Endometrial microvascular endothelial cells (primary cell): ENCODE results near the gene CADM1. TPM values are rescaled to one million over a fixed set of nuclear protein-coding genes. Genes with fewer than 3 reads are reported as not detected.

Source experiments
- in situ Hi-C: cut with HindIII; loops from 2 replicates; pipeline ENCODE4 v1.10.0; 2017; ENCODE audit warnings: low sequenced_read_pairs, low pct_unique_long_range_greater_than_20kb; ENCODE audit errors: inconsistent ontology term
- total RNA-seq: library from RNA; depleted of rRNA; stranded (reverse); fragments of >200 nt; gene quantifications from one replicate; pipeline ENCODE4 v1.2.3, GENCODE V29; 2015; ENCODE audit errors: inconsistent ontology term

CADM1 gene
- total RNA-seq, 1 donor from 2014 or later, result not detected

DNA sequence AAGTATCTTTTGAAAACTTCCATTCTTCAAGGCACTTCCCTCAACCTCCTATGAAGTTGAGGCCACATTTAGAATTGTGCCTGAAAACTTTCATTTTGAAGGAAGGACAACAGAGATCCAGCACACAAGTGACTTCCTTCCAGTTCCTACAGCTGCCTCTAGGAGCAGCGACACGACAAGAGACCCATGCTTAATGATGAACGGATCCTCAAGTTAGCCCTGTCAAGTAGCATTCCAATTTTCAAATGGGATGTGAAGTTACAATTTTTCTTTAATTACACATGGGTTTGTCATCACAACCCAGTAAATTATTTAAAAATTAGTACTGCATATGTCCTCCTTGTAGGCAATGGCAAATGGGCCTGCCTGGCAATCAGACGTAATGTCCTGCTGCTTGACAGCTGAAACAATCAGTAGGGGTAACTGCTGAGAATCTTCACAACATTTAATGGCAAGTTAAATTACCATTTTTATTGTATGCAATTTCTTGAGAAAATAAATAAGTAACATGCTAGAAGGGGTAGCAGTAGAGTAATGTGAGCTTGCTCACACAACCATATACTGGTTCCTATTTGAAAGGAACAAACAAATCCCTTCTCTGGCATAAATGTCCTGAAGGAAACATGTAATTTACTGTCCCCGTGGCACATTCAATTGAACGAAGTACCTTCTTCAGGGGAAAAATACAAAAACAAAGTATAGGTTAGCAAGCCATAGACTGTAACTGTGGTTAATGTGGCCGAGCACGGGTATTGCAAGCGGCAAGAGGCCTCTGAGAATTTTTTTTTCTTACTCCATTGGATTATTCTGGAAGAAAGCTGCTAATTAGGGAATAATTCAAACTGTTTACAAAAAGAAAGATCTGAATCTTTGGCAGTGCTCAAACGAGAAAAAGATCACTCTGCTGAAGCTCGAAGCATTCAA, 288.3 kb downstream of the CADM1 start:
- in situ Hi-C loops, result no loop called here

DNA sequence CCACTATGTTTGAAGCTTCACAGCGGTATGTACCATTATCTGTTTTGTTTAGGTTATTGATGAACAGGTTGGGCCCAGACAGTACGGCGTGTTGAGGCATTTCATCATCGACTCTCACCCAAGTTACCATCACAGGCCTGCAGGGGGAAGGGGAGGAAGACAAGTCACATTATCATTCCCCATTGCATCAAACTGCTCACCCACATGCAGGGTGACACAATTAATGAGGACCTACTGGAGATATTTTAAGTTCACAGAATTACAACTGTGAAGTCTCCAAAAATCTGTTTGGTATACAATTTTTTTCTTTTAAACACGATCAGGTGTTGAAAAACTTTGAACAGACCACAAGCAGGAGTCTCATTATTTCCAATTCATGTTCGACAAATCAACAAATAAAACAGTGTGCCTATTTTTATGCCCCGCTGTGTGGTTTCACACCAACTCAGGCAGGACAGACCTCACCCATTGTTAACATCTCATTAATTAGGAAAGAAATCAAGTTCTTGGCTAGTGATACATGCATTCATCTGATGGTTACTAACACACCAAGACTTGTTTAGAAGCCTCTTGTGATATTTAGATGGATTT, 289.5 kb downstream of the CADM1 start:
- in situ Hi-C loops, result no loop called here

DNA sequence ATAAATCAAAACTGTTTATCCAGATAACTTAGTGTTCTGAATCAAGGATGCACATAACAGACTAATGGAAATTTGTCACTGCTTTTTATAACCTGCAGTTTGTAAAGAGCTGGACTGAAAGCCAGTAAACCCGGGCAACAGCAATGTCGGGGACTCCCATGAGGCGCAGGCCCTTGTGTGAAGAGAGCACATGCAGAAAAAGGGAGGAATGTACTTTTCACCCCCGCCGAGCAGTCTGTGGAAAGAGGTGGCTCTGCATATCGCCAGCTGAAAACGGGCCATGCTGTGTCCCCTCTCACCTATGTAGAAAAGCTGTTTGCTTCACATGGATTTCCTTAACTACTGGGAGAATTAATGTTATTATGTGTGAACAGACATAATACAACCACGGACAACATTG, 291.2 kb downstream of the CADM1 start:
- in situ Hi-C loops, result no loop called here

DNA sequence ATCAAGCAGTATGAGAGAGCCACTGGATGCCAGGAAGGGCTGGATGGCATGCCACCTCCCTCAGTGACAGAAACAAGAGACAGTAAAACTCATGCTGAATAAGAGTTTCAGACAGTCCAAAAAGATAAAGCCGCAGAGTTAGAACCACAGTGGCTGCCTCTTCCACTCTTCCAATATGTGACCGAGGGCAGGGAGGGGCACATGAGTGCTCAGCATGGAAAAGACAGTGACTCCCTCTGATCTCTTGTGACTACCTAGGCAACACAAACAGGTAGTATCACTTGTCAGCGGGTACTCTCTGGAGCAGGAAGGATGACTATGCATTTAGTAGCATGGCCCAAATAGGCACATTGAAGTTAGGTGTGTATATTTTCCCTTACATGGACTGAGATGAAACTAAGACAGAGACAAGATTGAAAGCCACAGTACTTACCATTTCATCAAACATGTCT, 295.4 kb downstream of the CADM1 start:
- in situ Hi-C loops, result no loop called here

DNA sequence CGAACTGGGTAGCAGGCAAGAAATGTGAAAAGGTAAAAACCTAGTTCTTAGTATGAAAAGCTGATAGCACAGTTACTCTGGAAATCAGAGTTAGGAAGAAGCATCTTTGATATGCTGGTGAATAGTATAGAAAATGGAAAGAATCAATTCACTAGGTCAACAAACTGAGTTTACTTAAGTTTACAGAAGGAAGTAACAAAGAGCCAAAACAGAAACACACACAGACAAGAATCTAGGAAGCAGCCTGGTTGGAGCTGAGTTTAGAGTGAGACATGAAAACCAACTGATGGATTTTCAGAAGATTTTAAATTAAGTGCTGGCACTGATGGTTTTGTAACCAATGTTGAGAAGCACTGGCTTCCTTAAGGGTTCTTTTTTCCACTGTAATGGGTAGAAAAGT, 296.3 kb downstream of the CADM1 start:
- in situ Hi-C loops, result no loop called here

DNA sequence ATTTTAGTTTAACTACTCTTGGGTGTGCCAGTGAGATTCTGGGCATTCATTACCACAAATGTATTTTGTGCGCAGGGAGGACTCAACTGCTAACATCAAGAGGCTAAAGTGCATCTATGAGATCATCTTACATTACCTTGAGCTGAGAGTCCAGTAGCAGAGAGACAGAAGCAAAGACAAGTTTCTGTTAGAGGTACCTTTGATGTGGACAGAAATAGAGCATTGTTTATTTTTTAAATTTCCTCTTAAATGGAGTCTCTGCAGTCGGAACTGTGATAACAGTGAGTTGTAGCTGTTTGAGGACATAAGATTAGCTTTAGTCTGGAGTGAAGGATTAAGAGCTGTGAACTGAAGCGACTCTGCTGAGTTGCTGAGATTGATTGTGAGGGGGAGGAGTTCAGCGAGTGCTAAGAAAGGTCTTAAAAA, 297.0 kb downstream of the CADM1 start:
- in situ Hi-C loops, result no loop called here

DNA sequence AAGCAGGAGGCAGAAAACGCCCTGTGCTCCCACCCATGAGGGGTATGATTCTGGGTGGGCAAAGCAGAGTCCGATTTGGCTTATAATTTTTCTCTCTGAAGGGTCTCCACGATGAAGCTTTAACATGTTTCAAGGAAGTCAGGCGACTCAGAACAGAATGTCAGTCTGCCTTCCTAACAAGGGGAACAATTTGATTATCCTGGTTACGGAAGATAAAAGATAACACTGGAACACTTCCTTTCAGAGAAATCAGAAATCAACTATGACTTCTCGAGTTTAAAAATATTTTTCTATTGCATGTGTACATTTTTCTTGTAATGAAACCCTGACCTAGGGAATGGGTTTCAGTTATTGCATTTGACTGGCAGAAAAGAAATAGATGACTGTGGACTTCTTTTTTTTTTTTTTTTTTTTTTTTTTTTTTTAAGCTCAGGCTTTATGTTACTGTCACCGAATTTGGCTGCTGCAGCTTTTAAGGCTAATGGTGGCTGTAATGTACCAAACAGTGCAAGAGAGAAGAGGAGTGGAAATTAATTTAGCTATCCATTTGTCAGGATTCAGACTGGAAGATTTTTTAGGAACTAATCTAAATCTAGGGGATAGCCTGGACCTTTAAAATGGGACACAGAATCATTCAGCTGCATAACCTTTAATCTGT, 297.7 kb downstream of the CADM1 start:
- in situ Hi-C loops, result no loop called here

DNA sequence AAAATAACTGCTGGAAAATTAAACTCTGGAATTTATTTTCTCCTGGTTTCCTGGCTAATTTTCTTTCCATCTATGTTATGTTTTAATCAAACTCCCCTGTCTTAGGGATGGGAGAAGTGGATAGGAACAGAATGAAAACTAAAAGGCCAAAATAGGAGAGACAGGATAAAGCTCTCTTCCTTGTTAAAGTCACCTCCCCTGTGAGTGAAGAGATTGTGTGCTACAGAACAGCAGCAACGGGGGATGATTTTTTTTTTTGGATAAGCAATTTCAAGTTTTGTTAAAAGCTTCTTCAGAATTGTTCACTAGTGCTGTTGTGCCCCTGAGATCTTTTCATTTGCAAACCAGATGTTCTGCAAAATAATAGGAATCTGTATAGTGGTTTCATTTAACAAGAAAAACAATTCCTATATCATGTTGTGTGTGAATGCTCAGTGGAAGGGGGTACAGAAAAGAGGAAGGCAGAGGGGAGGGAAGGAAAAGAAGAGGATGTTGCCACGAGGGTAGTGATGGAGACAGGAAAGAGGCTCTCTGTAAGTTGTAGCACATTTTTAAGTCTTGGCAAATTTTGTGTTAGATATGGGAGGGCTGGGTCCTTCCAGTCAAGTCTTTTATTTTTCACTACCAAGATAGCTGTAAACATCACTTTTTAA, 301.2 kb downstream of the CADM1 start:
- in situ Hi-C loops, result no loop called here

DNA sequence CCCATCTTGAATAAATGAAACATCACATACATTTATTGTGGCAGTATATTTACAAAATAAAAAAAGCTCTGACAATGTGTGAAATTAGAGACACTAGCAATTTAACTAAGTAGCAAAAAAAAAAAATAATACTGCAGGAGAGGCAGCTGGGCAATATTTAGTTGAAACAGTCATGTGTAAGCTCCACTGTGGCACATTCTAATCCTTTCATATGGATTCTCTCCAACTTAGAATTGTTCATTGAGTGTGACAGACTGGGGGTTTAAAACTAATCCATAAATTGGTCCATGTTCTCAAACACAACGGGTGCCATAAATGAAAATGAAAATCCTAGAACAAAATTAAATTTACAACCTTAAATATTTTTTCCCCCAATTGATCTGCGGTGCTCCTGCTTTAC, 302.1 kb downstream of the CADM1 start:
- in situ Hi-C loops, result no loop called here

DNA sequence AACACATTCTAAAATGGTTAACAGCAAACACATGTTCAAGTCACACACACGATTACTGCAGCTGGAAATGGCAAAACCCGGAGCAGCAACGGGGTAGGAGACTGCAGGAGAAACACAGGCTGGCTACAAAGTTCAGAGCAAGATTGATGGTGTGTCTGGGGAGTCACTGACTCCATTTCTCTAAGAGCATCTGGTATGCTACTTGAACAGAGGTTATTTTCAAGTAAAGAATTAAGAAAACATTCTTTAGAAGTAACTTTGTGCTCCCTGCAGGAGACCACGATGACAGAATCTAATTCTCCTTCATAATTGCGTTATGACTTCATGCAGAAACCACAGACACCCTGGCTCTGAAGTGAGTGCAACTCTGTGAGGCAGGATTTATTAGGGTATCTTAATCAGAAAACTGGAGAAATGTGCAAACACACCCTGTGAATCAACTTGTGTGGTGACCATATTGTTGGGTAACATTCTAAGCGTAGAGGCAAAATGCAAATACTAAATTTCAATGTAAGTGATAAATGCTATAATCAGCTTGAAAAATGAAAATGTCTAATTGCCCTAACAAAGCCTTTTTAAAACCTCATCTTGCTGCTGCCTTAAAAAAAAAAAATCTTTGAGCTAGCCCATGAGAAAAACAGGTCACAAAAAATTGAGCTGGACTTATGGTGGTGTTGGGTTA, 303.0 kb downstream of the CADM1 start:
- in situ Hi-C loops, result no loop called here

DNA sequence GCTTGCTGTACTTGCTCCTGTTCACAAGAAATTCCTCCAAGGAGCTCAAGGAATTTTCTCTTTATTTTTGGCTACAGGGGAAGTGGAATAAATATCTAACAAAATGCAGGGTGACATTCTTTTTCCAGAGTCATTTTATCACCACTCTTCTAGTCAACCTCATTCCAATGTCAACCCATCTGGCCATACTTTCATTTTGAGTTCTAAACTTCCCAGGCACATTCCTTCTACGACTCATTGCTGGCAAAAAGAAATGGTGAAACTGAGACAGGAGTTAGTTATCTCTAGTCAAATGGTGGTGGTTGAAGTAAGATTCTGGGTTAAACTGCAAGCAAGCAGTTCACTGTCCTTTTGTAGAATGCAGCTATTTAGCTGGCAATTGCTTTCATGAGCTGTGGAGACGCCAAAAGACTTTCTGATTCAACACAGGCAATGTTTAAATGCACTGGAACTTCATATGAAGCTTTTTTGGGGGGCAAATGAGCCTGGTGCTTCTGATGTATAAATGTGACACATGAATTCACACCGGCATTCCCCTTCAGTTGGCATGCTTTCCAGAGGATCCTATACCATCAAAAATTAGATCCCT, 304.6 kb downstream of the CADM1 start:
- in situ Hi-C loops, result no loop called here

DNA sequence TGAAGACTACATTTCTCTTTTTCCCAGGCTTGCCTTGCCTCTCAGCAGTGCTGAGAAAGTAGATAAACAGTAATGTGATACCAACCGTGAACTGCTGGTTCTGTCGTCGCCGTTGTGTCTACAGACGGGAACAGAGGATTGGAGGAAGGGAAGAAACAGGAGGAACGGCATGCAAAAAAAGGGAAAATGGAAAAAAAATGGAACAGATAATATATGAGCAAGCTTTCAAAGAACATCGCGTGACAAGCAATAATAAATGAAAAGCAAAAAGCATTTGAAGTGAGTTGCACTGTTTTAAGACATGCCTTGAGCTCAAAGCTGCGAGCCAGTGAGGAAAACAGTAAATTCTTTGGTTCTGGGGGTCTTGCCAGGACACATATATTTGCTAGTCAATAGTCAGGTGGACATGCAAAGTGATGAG, 305.9 kb downstream of the CADM1 start:
- in situ Hi-C loops, result no loop called here

DNA sequence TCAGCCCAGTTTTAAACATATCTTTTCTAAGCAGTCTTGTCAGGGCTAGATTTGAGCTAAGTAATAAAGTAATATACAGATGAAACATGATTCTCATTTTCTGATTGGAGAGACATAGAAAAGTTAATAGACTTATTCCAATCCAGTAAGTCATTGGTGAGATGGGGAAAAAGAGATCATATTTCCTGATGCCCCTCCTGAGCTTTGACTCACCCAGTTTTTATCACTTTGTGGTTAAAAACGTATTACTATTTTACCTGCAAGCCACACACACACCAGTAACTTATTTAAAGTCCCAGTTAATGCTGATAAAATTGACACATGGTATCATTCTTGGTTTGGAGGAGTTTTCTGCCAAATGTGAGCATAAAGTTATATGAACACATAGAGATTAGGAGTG, 306.8 kb downstream of the CADM1 start:
- in situ Hi-C loops, result no loop called here

DNA sequence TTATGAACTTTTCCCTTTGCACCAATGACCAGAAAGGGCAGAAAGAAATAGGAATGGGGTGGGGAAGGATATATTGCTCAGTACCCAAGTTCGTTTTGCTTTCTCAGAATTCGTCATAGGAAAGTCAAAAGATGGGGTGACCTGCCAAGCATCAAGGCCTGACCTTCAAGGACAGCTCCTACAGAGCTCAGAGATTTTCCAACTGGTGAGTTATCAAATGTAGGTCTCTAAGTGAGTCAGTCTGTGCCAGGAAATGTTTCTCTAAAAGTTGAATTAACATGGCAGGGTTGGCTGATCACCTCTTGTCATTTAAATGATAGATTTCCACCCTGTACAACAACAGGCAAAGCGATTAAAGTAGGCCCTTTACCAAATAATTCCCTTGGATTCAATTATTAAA, 307.2 kb downstream of the CADM1 start:
- in situ Hi-C loops, result no loop called here

DNA sequence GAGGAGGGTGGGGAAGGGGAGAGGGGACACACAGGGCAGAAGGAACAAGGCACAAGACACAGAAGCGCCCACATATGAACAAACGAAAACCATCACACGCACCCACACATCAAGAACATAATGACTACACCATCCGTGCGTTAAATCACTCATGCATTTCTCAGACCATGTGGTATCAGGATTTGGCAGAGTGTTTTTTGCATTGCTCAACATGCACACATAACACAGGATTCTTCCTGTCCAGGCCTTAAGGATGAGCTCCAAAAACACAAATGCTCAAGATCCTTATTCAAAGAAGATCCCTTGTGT, 309.5 kb downstream of the CADM1 start:
- in situ Hi-C loops, result no loop called here

DNA sequence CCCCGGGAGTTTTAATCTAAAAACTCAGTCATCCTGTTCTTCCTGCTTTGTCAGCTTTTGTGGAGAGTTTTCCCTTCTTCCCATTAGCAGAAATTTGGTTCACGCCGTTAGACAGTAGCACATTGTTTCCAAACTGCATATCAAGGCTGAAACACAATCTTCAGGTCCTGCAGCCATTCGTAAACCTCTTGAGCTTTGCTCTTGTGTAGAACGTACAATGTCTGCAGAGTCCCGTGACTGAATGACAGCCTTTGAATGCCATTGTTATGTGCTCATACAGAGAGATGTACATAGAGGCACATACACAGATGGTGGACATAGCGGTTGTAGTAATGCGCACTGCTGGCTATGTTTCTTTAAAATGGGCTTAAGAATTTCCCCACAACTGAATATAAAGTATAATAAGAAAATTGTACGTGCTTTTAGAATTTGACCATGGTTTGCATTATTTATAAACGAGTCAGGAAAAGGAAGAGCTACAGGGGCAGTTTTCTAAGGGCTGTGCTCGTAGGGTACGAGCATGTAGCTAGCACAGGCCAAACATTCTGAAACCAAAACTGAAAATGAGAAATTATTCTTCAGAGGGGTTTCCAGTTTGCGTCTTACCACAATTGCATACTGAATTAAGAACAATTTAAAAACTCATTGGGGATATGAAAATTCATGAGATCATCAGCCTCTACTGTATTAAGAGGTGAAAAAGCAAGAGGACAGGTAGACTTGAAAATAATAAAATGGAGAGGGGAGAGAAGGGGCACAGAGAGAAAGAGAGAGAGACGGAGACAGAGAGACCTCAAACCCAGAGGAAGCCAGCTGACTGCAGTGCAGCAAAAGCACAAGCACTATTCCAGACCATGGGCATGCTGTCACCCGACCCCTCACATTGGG, 310.1 kb downstream of the CADM1 start:
- in situ Hi-C loops, result no loop called here

DNA sequence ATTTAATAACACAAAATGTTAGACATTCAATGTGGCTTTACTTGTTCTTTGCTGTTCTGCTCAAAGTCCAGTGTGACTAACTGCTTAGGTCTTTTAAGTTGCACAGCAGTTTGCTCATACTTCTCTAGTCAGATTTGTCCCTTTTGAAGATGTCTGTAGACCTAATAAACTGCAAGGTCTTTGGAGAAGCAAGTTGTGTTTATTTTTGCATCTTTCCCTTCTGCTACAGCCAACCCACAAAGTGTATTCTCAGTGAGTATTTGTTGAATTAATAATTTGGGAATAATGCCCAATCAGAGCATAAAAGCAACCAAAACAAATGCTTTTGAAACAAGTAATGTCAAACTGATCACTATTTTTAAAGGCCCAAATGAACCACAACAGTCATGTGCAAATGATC, 312.5 kb downstream of the CADM1 start:
- in situ Hi-C loops, result no loop called here

DNA sequence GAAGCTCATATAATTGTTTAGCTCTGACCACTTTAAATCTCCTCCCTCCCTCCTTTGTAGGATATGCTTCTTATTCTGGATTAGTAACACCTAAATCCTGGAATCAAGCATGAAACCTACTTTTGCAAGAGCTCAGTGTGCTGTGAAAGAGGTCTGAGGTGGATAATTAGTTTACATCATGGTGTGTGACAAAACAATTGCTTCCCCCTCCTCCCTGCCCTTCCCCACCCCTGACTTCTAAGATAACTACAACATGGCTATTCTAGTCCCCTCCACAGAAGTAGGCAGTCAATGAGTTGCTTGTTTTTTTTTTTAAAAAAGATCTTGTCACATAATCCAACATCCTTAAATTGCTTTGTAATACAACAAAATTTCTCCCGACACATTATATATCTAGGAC, 314.0 kb downstream of the CADM1 start:
- in situ Hi-C loops, result no loop called here
